ENCODE data around the gene NCK1.

NCK1 gene

DNA sequence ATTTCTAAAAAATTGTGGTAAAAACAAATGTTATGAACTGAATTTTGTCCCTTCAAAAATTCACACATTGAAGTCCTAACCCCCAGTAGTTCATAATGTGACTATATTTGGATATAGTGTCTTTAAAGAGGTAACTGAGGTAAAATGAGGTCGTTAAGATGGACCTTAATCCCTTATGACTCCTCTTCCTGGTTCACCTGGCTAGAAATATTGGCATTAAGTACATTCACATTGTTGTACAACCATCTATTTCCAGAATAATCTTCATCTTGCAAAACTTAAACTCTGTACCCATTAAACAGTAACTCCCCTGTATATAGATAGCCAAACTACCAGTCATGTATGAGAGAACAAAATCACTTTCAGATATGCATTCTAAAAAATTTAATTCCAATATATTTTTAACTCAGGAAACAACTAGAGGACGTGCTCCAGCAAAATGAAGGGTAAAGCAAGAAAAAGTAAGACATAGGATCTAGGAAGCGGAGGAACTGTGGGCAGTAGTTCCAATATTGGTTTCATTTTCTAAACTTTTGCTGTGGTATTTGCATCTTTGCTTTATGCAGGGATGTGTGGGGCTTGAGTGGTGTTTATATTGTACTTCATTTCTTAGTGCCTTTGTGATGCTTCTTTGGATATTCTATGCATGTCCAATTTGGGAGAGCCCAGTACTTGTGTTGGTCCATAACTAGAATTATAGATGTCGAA, 59.0 kb downstream of the NCK1 start:
- H3K9ac ChIP-seq: no peak overlapping the region
- H3K36me3 ChIP-seq (ENCODE audit: control insufficient read depth, insufficient read depth, low read length): no peaks in the 10 kb centered on the region
- no peaks in the 10 kb centered on the region for H3K27me3 ChIP-seq (ENCODE audit: control insufficient read depth, insufficient read depth, low read length)
- peaks cover 35% of the 10 kb centered on the region for H3K79me2 ChIP-seq
- no peak overlapping the region for H3K27ac ChIP-seq
- H3K4me1 ChIP-seq: peaks cover 11% of the 10 kb centered on the region
- TF ChIP-seq, protein P1, sequence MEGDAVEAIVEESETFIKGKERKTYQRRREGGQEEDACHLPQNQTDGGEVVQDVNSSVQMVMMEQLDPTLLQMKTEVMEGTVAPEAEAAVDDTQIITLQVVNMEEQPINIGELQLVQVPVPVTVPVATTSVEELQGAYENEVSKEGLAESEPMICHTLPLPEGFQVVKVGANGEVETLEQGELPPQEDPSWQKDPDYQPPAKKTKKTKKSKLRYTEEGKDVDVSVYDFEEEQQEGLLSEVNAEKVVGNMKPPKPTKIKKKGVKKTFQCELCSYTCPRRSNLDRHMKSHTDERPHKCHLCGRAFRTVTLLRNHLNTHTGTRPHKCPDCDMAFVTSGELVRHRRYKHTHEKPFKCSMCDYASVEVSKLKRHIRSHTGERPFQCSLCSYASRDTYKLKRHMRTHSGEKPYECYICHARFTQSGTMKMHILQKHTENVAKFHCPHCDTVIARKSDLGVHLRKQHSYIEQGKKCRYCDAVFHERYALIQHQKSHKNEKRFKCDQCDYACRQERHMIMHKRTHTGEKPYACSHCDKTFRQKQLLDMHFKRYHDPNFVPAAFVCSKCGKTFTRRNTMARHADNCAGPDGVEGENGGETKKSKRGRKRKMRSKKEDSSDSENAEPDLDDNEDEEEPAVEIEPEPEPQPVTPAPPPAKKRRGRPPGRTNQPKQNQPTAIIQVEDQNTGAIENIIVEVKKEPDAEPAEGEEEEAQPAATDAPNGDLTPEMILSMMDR (IDR thresholded peaks at IDR 0.05): no peak
- no peak overlapping the region for H2AFZ ChIP-seq
- H3K4me2 ChIP-seq (ENCODE audit: low read length): no peak overlapping the region
- no peaks in the 10 kb centered on the region for H3K9me3 ChIP-seq (ENCODE audit: control insufficient read depth, low read length)
- no peak overlapping the region for H3K4me3 ChIP-seq (ENCODE audit: low read depth, low read length)

- Histone ChIP-seq H3K27ac (no peak overlapping the region), H3K9me3 (ENCODE audit: control insufficient read depth, low read length) (no peaks in the 10 kb centered on the region), H3K79me2 (peaks cover 22% of the 10 kb centered on the region), H3K27me3 (ENCODE audit: control insufficient read depth, insufficient read depth, low read length) (no peaks in the 10 kb centered on the region), H3K4me3 (ENCODE audit: low read depth, low read length) (no peak overlapping the region), H3K36me3 (ENCODE audit: control insufficient read depth, insufficient read depth, low read length) (no peaks in the 10 kb centered on the region), H3K4me1 (no peaks in the 10 kb centered on the region), H2AFZ (no peak overlapping the region), H3K9ac (no peak overlapping the region), H3K4me2 (ENCODE audit: low read length) (no peak overlapping the region)
- TF ChIP-seq, protein P1 (IDR thresholded peaks at IDR 0.05): no peak
Measured at GRCh38 chr3:136925425-136926190, 63.6 kb downstream of the NCK1 start.

DNA sequence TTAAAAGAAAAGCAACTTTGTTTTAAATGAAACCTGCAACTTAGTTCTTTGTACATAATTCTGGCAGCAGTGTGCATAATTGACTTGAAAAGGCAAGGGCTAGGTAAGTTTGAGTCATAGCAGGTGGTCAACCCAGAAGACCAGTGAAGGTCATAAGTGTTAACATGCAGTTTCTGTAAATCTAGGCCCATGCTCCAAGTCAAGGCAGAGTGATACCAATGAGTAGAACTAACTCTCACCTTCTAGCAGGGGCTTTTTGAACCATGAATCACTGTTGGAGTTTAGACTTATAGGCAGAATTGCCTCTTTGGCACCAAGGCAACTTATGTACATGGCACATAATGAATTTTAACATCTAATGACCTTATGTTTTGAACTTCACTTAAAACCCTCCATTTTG, 66.2 kb downstream of the NCK1 start:
- Histone ChIP-seq H3K9ac (no peak overlapping the region), H3K4me3 (ENCODE audit: low read depth, low read length) (no peak overlapping the region), H2AFZ (no peak overlapping the region), H3K27ac (no peak overlapping the region), H3K9me3 (ENCODE audit: control insufficient read depth, low read length) (no peaks in the 10 kb centered on the region), H3K4me2 (ENCODE audit: low read length) (no peak overlapping the region), H3K79me2 (peaks cover 9% of the 10 kb centered on the region), H3K36me3 (ENCODE audit: control insufficient read depth, insufficient read depth, low read length) (no peaks in the 10 kb centered on the region), H3K27me3 (ENCODE audit: control insufficient read depth, insufficient read depth, low read length) (no peaks in the 10 kb centered on the region), H3K4me1 (no peaks in the 10 kb centered on the region)
- TF ChIP-seq, protein P1 (IDR thresholded peaks at IDR 0.05): no peak

- Histone ChIP-seq H3K4me3 (ENCODE audit: low read depth, low read length) (no peak overlapping the region), H3K4me1 (no peaks in the 10 kb centered on the region)
Measured at GRCh38 chr3:136929977-136930670, 68.1 kb downstream of the NCK1 start.

More at GRCh38 chr3:136929977-136930670, 68.1 kb downstream of the NCK1 start:
- no peaks in the 10 kb centered on the region for H3K9me3 ChIP-seq (ENCODE audit: control insufficient read depth, low read length)
- TF ChIP-seq, protein P1 (IDR thresholded peaks at IDR 0.05): no peak
- no peak overlapping the region for H2AFZ ChIP-seq
- peaks cover 12% of the 10 kb centered on the region for H3K79me2 ChIP-seq
- H3K9ac ChIP-seq: no peak overlapping the region
- no peak overlapping the region for H3K27ac ChIP-seq
- no peaks in the 10 kb centered on the region for H3K36me3 ChIP-seq (ENCODE audit: control insufficient read depth, insufficient read depth, low read length)
- no peaks in the 10 kb centered on the region for H3K27me3 ChIP-seq (ENCODE audit: control insufficient read depth, insufficient read depth, low read length)
- peak overlapping the region; percentile 43 for H3K4me2 ChIP-seq (ENCODE audit: low read length)
